H1 (cell line): ENCODE results near the gene DENND4A. TPM values are rescaled to one million over a fixed set of nuclear protein-coding genes. Genes with fewer than 3 reads are reported as not detected.

Source experiments
- CTCF ChIA-PET: fragments of 300-600 bp; sonication (Branson Sonifier 250); formaldehyde crosslinking; loops from one replicate; lab custom pipeline; 2021; ENCODE audit not compliant: partially characterized antibody; lab: Charles Lee
- POLR2A ChIA-PET: fragments of 300-600 bp; sonication (Branson Sonifier 250); formaldehyde crosslinking; loops from one replicate; lab custom pipeline; 2021; ENCODE audit warnings: inconsistent platforms; ENCODE audit not compliant: partially characterized antibody; lab: Charles Lee
- DNase-seq, 2 experiments: peaks; one replicate each; pipeline versions ENCODE4 v3.0.0 to v3.0.0-alpha.2; 2010 to 2022; ENCODE audit warnings: low spot score in 2 of 2, low read depth in 1 of 2, mixed read lengths in 1 of 2
- FAIRE-seq: peaks from 2 replicates; lab custom pipeline; 2011; peaks lifted over from hg19 to GRCh38; lab: Jason Lieb, UNC
- H2AFZ ChIP-seq: 2 replicates; pipeline ENCODE4 v1.8.1; 2012; ENCODE audit warnings: low read length, inconsistent platforms
- H2AK5ac ChIP-seq: 2 replicates; pipeline ENCODE4 v1.6.1; 2013; ENCODE audit warnings: low read depth, low read length
- H2BK120ac ChIP-seq: replicated peaks from 2 replicates; pipeline ENCODE3; 2013; ENCODE audit warnings: low read depth, low read length, inconsistent platforms
- H2BK12ac ChIP-seq: 2 replicates; pipeline ENCODE4 v1.6.1; 2013; ENCODE audit warnings: low read depth, low read length
- H2BK15ac ChIP-seq: 2 replicates; pipeline ENCODE4 v1.6.1; 2013; ENCODE audit warnings: low read length
- H2BK20ac ChIP-seq: 2 replicates; pipeline ENCODE4 v1.6.1; 2013; ENCODE audit warnings: low read length
- H2BK5ac ChIP-seq: 2 replicates; pipeline ENCODE4 v1.6.1; 2013; ENCODE audit warnings: low read depth, low read length
- H3K14ac ChIP-seq: 2 replicates; pipeline ENCODE4 v1.6.1; 2013; ENCODE audit warnings: inconsistent platforms; ENCODE audit not compliant: insufficient read length
- H3K18ac ChIP-seq: 2 replicates; pipeline ENCODE4 v1.6.1; 2013; ENCODE audit warnings: low read length; ENCODE audit errors: extremely low read depth
- H3K23ac ChIP-seq: 2 replicates; pipeline ENCODE4 v1.6.1; 2013; ENCODE audit warnings: inconsistent platforms; ENCODE audit not compliant: insufficient read length
- H3K23me2 ChIP-seq: 2 replicates; pipeline ENCODE4 v1.6.1; 2013; ENCODE audit warnings: low read depth, low read length
- H3K27ac ChIP-seq: 2 replicates; pipeline ENCODE4 v1.6.1; 2011; ENCODE audit warnings: low read depth, low read length, inconsistent platforms
- H3K27me3 ChIP-seq, 4 experiments: replicated peaks in 1 of 4; 1 replicate in 1 of 4; 2 replicates in 3 of 4; pipeline versions ENCODE4 v1.6.1 to v1.8.1; 2011 to 2013; ENCODE audit warnings: low read length in 3 of 4, mild to moderate bottlenecking in 3 of 4, inconsistent platforms in 2 of 4, mixed read lengths in 2 of 4, moderate library complexity in 1 of 4; ENCODE audit not compliant: control insufficient read depth in 3 of 4, insufficient read depth in 3 of 4; ENCODE audit errors: extremely low read depth in 1 of 4
- H3K36me3 ChIP-seq, 4 experiments: 2 replicates each; pipeline versions ENCODE4 v1.6.1 to v1.8.1; 2011 to 2013; ENCODE audit warnings: mild to moderate bottlenecking in 4 of 4, low read length in 3 of 4, moderate library complexity in 2 of 4, control low read depth in 1 of 4, inconsistent platforms in 1 of 4; ENCODE audit not compliant: insufficient read depth in 4 of 4, control insufficient read depth in 2 of 4
- H3K4ac ChIP-seq: replicated peaks from 2 replicates; pipeline ENCODE3; 2013; ENCODE audit warnings: low read length, low read depth, mixed read lengths, inconsistent platforms; ENCODE audit not compliant: insufficient read length
- H3K4me1 ChIP-seq, 4 experiments: replicated peaks in 1 of 4; 1 replicate in 1 of 4; 2 replicates in 3 of 4; pipeline versions ENCODE4 v1.6.1 to v1.8.1; 2011 to 2013; ENCODE audit warnings: low read length in 3 of 4, inconsistent platforms in 2 of 4, mixed read lengths in 1 of 4; ENCODE audit not compliant: insufficient read depth in 4 of 4, control insufficient read depth in 3 of 4
- H3K4me2 ChIP-seq, 2 experiments: 2 replicates each; pipeline versions ENCODE4 v1.6.1 to v1.8.1; 2011 to 2013; ENCODE audit warnings: low read depth in 2 of 2, low read length in 2 of 2, control low read depth in 1 of 2, inconsistent platforms in 1 of 2, mild to moderate bottlenecking in 1 of 2; ENCODE audit not compliant: insufficient read depth in 1 of 2
- H3K4me3 ChIP-seq, 4 experiments: fragments of 200-600, 300-600 bp in 1 of 4; sonication (generic), shearing (Covaris generic), sonication (Bioruptor Twin) in 1 of 4; 2 replicates each; pipeline versions ENCODE4 v1.5.1 to v1.8.1; 2011 to 2016; ENCODE audit warnings: low read length in 4 of 4, low read depth in 3 of 4, control low read depth in 2 of 4, inconsistent platforms in 2 of 4, mild to moderate bottlenecking in 2 of 4, mixed read lengths in 1 of 4, moderate library complexity in 1 of 4; ENCODE audit not compliant: insufficient read depth in 2 of 4; ENCODE audit errors: extremely low read depth in 1 of 4
- H3K56ac ChIP-seq: replicated peaks from 2 replicates; pipeline ENCODE3; 2013; ENCODE audit warnings: low read depth, mild to moderate bottlenecking, mixed read lengths, low read length, inconsistent platforms; ENCODE audit not compliant: insufficient read length
- H3K79me1 ChIP-seq: 2 replicates; pipeline ENCODE4 v1.6.1; 2013; ENCODE audit warnings: low read depth, low read length, control low read depth
- H3K79me2 ChIP-seq, 2 experiments: 2 replicates each; pipeline versions ENCODE4 v1.6.1 to v1.8.1; 2012 to 2013; ENCODE audit warnings: low read length in 2 of 2, mild to moderate bottlenecking in 2 of 2, inconsistent platforms in 1 of 2; ENCODE audit not compliant: insufficient read depth in 2 of 2, control insufficient read depth in 1 of 2
- H3K9ac ChIP-seq, 4 experiments: replicated peaks in 1 of 4; 1 replicate in 1 of 4; 2 replicates in 3 of 4; pipeline versions ENCODE4 v1.6.1 to v1.8.1; 2011 to 2013; ENCODE audit warnings: low read depth in 3 of 4, low read length in 3 of 4, control low read depth in 2 of 4, mild to moderate bottlenecking in 2 of 4, moderate library complexity in 2 of 4, inconsistent platforms in 1 of 4; ENCODE audit errors: extremely low read depth in 1 of 4
- H3K9me3 ChIP-seq, 2 experiments: 2 replicates each; pipeline versions ENCODE4 v1.6.1 to v1.8.1; 2012 to 2013; ENCODE audit warnings: mild to moderate bottlenecking in 2 of 2, moderate library complexity in 2 of 2, control low read depth in 1 of 2, inconsistent platforms in 1 of 2, low read depth in 1 of 2, low read length in 1 of 2, mixed read lengths in 1 of 2; ENCODE audit not compliant: insufficient read depth in 2 of 2
- H4K20me1 ChIP-seq, 2 experiments: replicated peaks in 1 of 2; 2 replicates each; pipeline versions ENCODE3 to v1.8.1; 2011 to 2013; ENCODE audit warnings: inconsistent platforms in 2 of 2, low read length in 2 of 2, mild to moderate bottlenecking in 1 of 2; ENCODE audit not compliant: insufficient read depth in 2 of 2, control insufficient read depth in 1 of 2
- H4K5ac ChIP-seq: 2 replicates; pipeline ENCODE4 v1.6.1; 2013; ENCODE audit warnings: low read length, low read depth, mixed read lengths, inconsistent platforms; ENCODE audit not compliant: insufficient read length
- H4K8ac ChIP-seq: 2 replicates; pipeline ENCODE4 v1.8.0; 2013; ENCODE audit warnings: mild to moderate bottlenecking, moderate library complexity, low read length, inconsistent platforms; ENCODE audit not compliant: insufficient read depth; ENCODE audit errors: extremely low read depth
- H4K91ac ChIP-seq: replicated peaks from 2 replicates; pipeline ENCODE3; 2013; ENCODE audit warnings: low read length, mixed read lengths, inconsistent platforms; ENCODE audit not compliant: insufficient read length
- CREB1 ChIP-seq: IDR thresholded peaks from 2 replicates; pipeline ENCODE4 v1.6.1; 2012; ENCODE audit warnings: inconsistent platforms
- CTCF ChIP-seq, 3 experiments: IDR thresholded peaks; 1 replicate in 2 of 3; 2 replicates in 1 of 3; pipeline versions ENCODE4 v1.5.1 to v1.6.1; 2011; ENCODE audit warnings: low read length in 3 of 3, mild to moderate bottlenecking in 3 of 3, inconsistent platforms in 2 of 3, low read depth in 1 of 3, moderate library complexity in 1 of 3; ENCODE audit not compliant: insufficient read depth in 1 of 3; ENCODE audit errors: control extremely low read depth in 1 of 3
- GABPA ChIP-seq: IDR thresholded peaks from 2 replicates; pipeline ENCODE4 v1.6.1; 2011; ENCODE audit warnings: mild to moderate bottlenecking, low read length, moderate library complexity, borderline replicate concordance; ENCODE audit not compliant: insufficient read depth
- HDAC6 ChIP-seq: IDR thresholded peaks from one replicate; pipeline ENCODE4 v1.7.1; 2012; ENCODE audit warnings: low read depth, mild to moderate bottlenecking, inconsistent platforms, low read length, moderate library complexity
- NANOG ChIP-seq: IDR thresholded peaks from 2 replicates; pipeline ENCODE4 v1.6.1; 2011; ENCODE audit warnings: low read length, low read depth, mild to moderate bottlenecking, inconsistent platforms; ENCODE audit not compliant: insufficient read depth, poor library complexity, severe bottlenecking
- RNF2 ChIP-seq: fragments of 200-900, 300-1000 bp; sonication (generic); IDR thresholded peaks from 2 replicates; pipeline ENCODE4 v1.7.1; 2016; ENCODE audit warnings: borderline replicate concordance, low read depth, mild to moderate bottlenecking, antibody characterized with exemption, low read length; ENCODE audit not compliant: poor library complexity, severe bottlenecking; ENCODE audit errors: missing control alignments
- SIRT6 ChIP-seq: IDR thresholded peaks from one replicate; pipeline ENCODE4 v1.7.1; 2012; ENCODE audit warnings: low read length, inconsistent platforms
- SP1 ChIP-seq: IDR thresholded peaks from 2 replicates; pipeline ENCODE4 v1.6.1; 2011; ENCODE audit warnings: low read depth, low read length
- USF2 ChIP-seq: IDR thresholded peaks from 2 replicates; pipeline ENCODE4 v1.6.1; 2011; ENCODE audit warnings: low read length, improper control_type of control experiment
- whole genome bisulfite sequencing, 2 experiments: shearing (Covaris generic) in 1 of 2; methylation state at CpG; one replicate each; pipeline versions ENCODE4 v1.1.6 to v1.1.7; 2013 to 2015; ENCODE audit warnings: low lambda C conversion rate in 2 of 2, mixed read lengths in 2 of 2, inconsistent platforms in 1 of 2, low coverage in 1 of 2, missing lambda C conversion rate in 1 of 2; ENCODE audit not compliant: insufficient replicate concordance in 2 of 2, insufficient coverage in 1 of 2, insufficient read length in 1 of 2; ENCODE audit errors: extremely low coverage in 1 of 2, missing lambda C conversion rate in 1 of 2; 5-methylcytosine and 5-hydroxymethylcytosine counted together
- polyA plus RNA-seq, 7 experiments: library from polyadenylated mRNA; depleted of rRNA in 3 of 7; stranded (reverse) in 5 of 7; unstranded in 2 of 7; fragments of >200 nt in 5 of 7; fragments of 200-250 nt in 2 of 7; gene quantifications; 1 replicate in 5 of 7; 2 replicates in 1 of 7; 4 replicates in 1 of 7; pipeline versions ENCODE4 v1.2.1 to v1.2.3, GENCODE V29; 2011 to 2013; ENCODE audit warnings: missing spikeins in 2 of 7, mixed read lengths in 2 of 7
- total RNA-seq: library from RNA; stranded (reverse); fragmentation: NEBNext Ultra II Directional; extraction: Animal tissue kit (Norgen Biotek cat#: 25700); gene quantifications from 2 replicates; pipeline ENCODE4 v1.2.1, GENCODE V29; 2021

DENND4A gene
- total and polyA plus RNA-seq, 2 of the 8 experiments (the other 6 are each of a cell fraction or from before 2014, with no cell fraction given): 1.3 to 4.7 TPM

GRCh38 chr15:65789759-65790425, 2.2 kb downstream of the DENND4A start:
- ChIA-PET CTCF (interaction anchor here (1.2 kb wide), 1 partner anchor 73 kb away, joined by 3 read pairs; no protein-coding TSS in a partner anchor), POLR2A (no interaction called here)
- Histone ChIP-seq H3K79me2 (no peaks in the 10 kb centered on the region), H3K4me2 (no peak overlapping the region; a peak in 1 of 4 replicates), H3K9me3 (no peaks in the 10 kb centered on the region), H3K56ac (no peak overlapping the region), H3K9ac (no peak overlapping the region), H4K8ac (no peak overlapping the region), H3K23ac (no peak overlapping the region), H2BK20ac (no peak overlapping the region), H3K4me1 (no peaks in the 10 kb centered on the region; a peak in 2 of 7 replicates), H3K36me3 (no peaks in the 10 kb centered on the region), H2AFZ (no peak overlapping the region), H2BK12ac (no peak overlapping the region), H3K18ac (no peak overlapping the region), H3K14ac (no peak overlapping the region), H4K20me1 (no peaks in the 10 kb centered on the region), H3K27ac (no peak overlapping the region), H2BK5ac (no peak overlapping the region), H2BK15ac (no peak overlapping the region), H3K4ac (no peak overlapping the region), H3K4me3 (no peak overlapping the region), H2AK5ac (no peak overlapping the region), H4K91ac (no peak overlapping the region), H3K27me3 (no peaks in the 10 kb centered on the region), H4K5ac (no peak overlapping the region), H2BK120ac (no peak overlapping the region), H3K79me1 (no peaks in the 10 kb centered on the region), H3K23me2 (peaks cover 2% of the 10 kb centered on the region)
- WGBS, 2 experiments: 88% methylated on average over 10 of the region's 10 CpGs; no CpG with 5 or more reads in 1 of the 2 experiments
- FAIRE-seq (no peak), DNase-seq (no peak)
- TF ChIP-seq SIRT6: no peak
- no peak for TF ChIP-seq HDAC6
- TF ChIP-seq CREB1: no peak
- TF ChIP-seq CTCF (IDR thresholded peaks at IDR 0.05; ENCODE audit: control extremely low read depth in 1 of 3, insufficient read depth in 1 of 3, low read depth in 1 of 3, low read length in 3 of 3): no peak
- no peak for TF ChIP-seq GABPA
- TF ChIP-seq RNF2: no peak
- TF ChIP-seq USF2: no peak
- no peak for TF ChIP-seq NANOG
- no peak for TF ChIP-seq SP1
